WI38 (cell line): ENCODE results near the gene ZCCHC14.

Source experiments
- H3K4me3 ChIP-seq: 2 replicates; pipeline ENCODE4 v1.5.1; 2011; ENCODE audit warnings: low read depth, mild to moderate bottlenecking, control low read depth, low read length
- CTCF ChIP-seq: IDR thresholded peaks from 2 replicates; pipeline ENCODE4 v1.5.1; 2012; ENCODE audit warnings: low read depth, mild to moderate bottlenecking, control low read depth, low read length

The ZCCHC14 gene

GRCh38 chr16:87437911-87438610 lies 54.8 kb downstream of the ZCCHC14 start:
- no peak for TF ChIP-seq CTCF
- no peak overlapping the region for H3K4me3 ChIP-seq

- no peak for TF ChIP-seq CTCF
Measured at GRCh38 chr16:87437327-87437726, 55.5 kb downstream of the ZCCHC14 start.

GRCh38 chr16:87436225-87437172 lies 56.3 kb downstream of the ZCCHC14 start:
- TF ChIP-seq CTCF: no peak

More at GRCh38 chr16:87437327-87437726, 55.5 kb downstream of the ZCCHC14 start:
- no peak overlapping the region for H3K4me3 ChIP-seq

GRCh38 chr16:87435372-87436224 lies 57.2 kb downstream of the ZCCHC14 start:
- TF ChIP-seq CTCF: no peak
- no peak overlapping the region for H3K4me3 ChIP-seq

More at GRCh38 chr16:87436225-87437172, 56.3 kb downstream of the ZCCHC14 start:
- no peak overlapping the region for H3K4me3 ChIP-seq

GRCh38 chr16:87434146-87434667 lies 58.6 kb downstream of the ZCCHC14 start:
- no peak overlapping the region for H3K4me3 ChIP-seq
- no peak for TF ChIP-seq CTCF

GRCh38 chr16:87432330-87432915 lies 60.4 kb downstream of the ZCCHC14 start:
- no peak overlapping the region for H3K4me3 ChIP-seq
- no peak for TF ChIP-seq CTCF
